ENCODE results near the gene MME.
A peak's percentile ranks its signal among the peaks of the same experiment; 100 is the strongest.

Gene MME

GRCh38 chr3:155189478-155189877 lies 109.4 kb downstream of the MME start:
- DNase-seq (ENCODE audit: low read depth) = no peak
- TF ChIP-seq CTCF (conservative IDR thresholded peaks at IDR 0.05; ENCODE audit: low read length) = no peak
- H3K4me3 ChIP-seq (ENCODE audit: low read length) = no peak overlapping the region

- no peak for TF ChIP-seq CTCF (conservative IDR thresholded peaks at IDR 0.05; ENCODE audit: low read length)
- DNase-seq (ENCODE audit: low read depth) = no peak
- H3K4me3 ChIP-seq (ENCODE audit: low read length) = no peak overlapping the region
Observed at GRCh38 chr3:155190691-155191090, 110.6 kb downstream of the MME start.

GRCh38 chr3:155192957-155193746 lies 113.0 kb downstream of the MME start:
- peak; percentile 16 for DNase-seq (ENCODE audit: low read depth)
- TF ChIP-seq CTCF (conservative IDR thresholded peaks at IDR 0.05; ENCODE audit: low read length) = no peak

GRCh38 chr3:155193868-155194267 lies 113.7 kb downstream of the MME start:
- TF ChIP-seq CTCF (conservative IDR thresholded peaks at IDR 0.05; ENCODE audit: low read length) = no peak
- DNase-seq (ENCODE audit: low read depth) = no peak
- H3K4me3 ChIP-seq (ENCODE audit: low read length) = no peak overlapping the region

More at GRCh38 chr3:155192957-155193746, 113.0 kb downstream of the MME start:
- H3K4me3 ChIP-seq (ENCODE audit: low read length) = no peak overlapping the region

GRCh38 chr3:155194973-155195957 lies 115.1 kb downstream of the MME start:
- TF ChIP-seq CTCF (conservative IDR thresholded peaks at IDR 0.05; ENCODE audit: low read length) = no peak
- no peak overlapping the region for H3K4me3 ChIP-seq (ENCODE audit: low read length)
- DNase-seq (ENCODE audit: low read depth) = no peak

- no peak overlapping the region for H3K4me3 ChIP-seq (ENCODE audit: low read length)
- DNase-seq (ENCODE audit: low read depth) = peak; percentile 51
- no peak for TF ChIP-seq CTCF (conservative IDR thresholded peaks at IDR 0.05; ENCODE audit: low read length)
Observed at GRCh38 chr3:155196131-155197021, 116.3 kb downstream of the MME start.

All from AG10803 (cell line).